ENCODE data around the gene FGF3.

The FGF3 gene

DNA sequence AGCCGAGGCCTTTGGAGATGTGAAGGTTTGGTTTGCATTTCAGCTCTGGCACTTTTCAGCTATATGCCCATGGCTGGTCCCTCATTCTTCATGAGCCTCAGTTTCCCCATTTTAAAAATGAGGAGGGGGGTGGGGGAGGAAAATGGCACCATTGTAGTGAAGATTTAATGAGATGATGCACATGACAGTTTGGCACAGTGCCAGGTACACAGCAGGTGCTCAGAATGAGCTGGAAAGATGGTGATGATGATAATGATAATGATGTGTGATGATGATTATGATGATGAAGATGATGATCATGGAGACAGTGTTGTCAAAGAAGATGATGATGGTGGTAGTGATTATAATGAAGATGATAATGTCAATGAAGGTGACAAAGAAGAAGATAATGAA is 24.3 kb upstream of the FGF3 start:
- no peak for DNase-seq

- no peak for DNase-seq
These were observed 23.7 kb upstream of the FGF3 start for GRCh38 chr11:69842746-69843528.

GRCh38 chr11:69841859-69842698 is 22.9 kb upstream of the FGF3 start:
- peak; percentile 6 to 38 (median 26) for DNase-seq

DNA sequence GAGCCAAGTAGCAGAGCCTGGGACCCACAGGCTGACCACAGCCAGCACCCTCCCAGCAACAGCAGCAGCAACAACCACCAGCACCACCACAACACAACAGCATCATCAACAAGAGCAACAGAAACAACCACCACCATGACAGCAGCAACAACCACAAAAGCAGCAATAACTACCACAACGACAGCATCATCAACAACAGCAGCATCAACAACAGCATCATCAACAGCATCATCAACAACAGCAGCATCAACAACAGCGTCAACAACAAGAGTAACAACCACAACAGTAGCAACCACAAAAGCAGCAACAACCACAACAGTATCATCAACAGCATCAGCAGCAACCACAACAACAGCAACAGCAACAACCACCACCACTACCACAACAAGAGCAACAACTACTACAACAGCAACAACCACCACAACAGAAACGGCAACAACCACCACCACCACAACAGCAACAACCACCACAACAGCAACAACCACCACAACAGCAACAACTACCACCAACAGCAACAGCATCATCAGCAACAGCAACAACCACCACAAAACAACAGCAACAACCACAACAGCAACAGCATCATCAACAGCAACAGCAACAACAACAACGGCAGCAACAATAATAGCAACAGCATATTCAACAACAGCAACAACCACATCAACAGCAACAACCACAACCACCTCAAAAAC is 22.1 kb upstream of the FGF3 start:
- DNase-seq = no peak

GRCh38 chr11:69840371-69841169 is 21.4 kb upstream of the FGF3 start:
- DNase-seq = no peak

- no peak for DNase-seq
These were observed 20.3 kb upstream of the FGF3 start for GRCh38 chr11:69839516-69839915.

GRCh38 chr11:69837791-69838190 is 18.6 kb upstream of the FGF3 start:
- no peak for DNase-seq

DNA sequence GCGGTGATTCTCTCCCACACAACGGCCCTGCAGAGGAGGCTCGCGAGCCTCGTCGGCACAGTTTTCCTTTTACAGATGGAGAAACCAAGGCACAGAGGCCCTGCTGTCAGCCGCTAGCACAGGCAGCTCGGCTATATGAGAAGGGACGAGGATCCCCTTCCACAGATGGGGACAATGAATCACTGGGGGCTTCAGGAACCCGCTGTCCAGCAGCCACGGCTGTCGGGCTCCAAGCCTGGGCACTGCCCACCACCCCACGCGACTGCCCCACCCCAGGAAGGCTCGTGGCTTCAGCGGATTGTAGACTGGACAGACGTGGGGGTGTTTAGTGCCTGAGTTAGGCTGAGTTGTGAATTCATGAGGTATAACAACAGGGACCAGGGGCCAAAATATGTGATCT is 17.2 kb upstream of the FGF3 start:
- DNase-seq = no peak

DNA sequence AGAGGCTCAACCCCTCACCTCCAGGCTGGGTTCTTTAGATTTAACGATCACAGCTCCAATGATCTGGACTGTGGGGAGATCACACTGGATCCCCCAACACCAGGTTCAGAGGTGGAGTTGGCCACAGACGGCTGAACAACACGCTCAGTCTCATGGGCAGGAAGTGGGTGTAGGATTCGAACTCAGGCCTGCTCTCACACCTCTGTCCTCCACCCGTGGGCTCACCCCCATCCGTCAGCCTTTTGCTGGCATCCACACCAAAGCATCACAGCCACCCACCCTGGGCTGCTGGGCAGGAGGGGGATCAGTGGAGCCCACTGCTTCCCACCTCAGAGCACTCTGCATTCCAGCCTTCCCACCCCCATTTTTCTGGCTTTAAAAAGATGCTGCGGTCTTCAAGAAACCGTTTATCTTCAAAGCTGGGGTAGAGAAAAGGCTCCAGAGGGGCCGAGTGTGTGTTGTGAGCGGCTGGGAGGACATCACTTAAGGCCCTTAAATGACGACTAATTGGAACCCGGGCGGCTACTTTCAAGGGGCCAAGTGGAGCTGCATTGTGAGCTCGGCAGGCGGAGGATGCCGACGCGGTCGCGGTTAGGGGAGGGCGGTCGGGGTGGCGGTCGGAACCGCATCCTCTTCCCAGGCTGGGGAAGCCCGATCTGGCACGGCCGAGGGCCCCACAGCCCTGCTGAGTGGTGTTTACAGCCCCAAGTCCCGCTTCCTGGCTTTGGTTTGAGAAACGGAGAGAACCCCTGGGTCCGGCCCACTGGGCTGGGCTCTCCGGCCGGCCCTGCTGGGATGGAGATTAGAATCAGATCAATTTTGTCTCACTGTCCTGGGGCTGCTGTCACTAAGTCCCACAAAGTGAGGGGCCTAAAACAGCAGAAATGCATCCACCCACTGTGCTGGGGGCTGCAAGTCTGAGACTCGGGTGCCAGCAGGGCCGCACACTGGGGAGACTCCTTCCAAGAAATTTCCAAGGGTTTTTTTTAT is 15.9 kb upstream of the FGF3 start:
- DNase-seq = no peak

GRCh38 chr11:69834251-69834650 is 15.0 kb upstream of the FGF3 start:
- no peak for DNase-seq

DNA sequence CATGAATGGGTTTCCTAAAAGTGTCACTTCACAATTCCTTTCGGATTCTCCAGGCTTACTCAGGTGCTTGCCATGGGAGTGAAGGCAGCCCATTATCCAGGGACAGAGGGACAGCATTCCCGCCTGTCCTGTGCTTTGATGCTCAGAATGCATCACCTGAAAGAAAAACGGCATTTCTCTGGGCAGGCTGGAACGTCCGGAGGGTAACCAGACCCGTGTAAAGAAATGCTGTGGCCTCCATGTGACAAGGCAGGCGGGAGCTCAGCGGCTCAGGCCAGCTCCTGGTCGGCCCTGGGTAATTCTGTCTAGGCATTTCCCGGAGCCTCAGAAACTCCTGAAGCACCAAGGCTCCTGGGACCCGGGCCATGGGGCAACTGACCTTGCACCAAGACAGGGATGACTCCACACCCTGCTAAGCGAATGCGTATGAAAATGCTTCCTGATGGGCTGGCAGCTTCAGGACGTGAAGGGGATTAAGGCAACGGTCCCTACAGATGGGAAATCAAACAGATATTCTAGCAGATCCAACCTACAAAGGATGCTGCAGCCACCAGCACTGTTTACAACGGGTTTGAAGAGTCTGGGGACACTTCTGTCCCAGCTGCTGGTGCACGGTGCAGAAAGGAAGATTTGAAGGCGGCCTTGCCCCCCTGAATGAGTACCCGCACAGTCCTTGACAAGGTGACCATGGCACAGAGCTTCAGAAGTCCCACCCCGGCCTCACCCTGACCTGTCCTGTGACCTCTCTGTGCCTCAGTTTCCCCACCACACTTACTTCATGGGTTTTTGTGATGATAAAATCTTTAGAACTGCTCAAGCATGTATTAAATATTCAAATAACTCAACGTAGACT is 13.6 kb upstream of the FGF3 start:
- DNase-seq = no peak

DNA sequence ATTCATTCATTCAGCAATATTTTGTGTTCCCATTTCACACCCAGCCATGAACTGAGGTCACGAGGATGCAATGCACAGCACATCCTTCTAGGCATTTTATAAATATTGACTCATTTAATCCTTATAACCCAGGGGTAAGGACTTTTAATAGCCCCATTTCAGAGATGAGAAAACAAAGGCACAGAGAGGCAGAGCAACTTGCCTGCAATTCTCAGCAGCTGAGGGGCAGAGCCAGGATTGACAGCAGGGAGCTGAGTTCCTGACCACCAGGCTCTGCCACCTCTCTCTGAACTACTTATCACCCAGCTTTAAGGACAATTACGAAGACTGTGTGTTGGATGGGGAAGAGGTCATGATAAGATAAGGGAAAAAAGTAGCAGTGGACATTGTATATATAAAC is 12.8 kb upstream of the FGF3 start:
- no peak for DNase-seq

- DNase-seq = no peak
These were observed 10.9 kb upstream of the FGF3 start for GRCh38 chr11:69830086-69830485.

DNA sequence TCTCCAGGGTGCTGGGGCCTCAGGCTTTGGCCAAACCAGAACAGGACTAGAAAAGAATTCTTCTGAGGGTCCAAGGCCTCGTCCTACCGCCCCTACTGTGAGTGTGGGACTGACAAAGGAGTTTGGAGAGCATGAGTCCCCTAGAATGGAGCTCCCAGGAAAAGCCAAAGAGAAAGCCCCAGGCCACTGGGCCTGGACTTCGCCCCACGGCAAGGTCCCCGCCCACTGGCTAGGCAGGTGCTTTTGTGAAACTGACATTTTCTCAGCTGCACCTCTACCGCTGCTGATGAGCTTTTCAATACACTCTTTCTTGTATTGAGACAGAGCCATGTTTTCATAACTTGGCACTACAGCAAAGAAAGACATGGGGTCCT is 9.7 kb upstream of the FGF3 start:
- DNase-seq = no peak

DNA sequence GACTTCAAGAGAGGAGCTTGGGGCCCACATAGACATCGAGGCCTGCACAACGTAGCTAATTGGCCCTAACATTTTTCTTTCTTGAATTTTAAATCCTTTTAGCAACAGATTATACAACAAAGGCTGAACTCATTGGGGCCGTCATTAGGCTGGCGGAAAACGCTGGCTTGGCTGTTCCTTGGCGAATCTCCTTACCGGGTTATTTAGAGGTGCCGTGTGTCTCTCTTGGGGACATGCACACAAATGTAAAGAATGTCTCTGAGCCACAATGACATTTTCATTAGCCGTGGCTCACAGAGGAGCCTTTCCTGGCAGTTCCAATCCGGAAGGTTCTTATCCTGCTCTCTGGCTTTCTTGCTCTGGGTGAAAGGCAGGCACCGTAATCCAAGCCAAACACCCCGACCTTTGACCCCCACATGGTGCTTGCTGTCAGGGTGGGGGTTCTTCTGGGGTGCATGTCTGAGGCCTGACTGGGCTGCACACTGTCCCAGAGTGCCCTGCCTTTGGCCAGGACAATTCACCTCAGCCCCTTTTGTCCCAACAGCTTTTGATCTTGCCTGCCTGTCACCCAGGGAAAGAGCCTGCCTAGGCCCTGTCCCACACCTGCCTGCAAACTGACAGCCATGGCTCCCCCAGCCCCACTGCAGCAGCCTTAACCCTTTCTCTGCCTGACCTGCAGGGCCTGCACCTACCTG is 9.2 kb upstream of the FGF3 start:
- DNase-seq = no peak

GRCh38 chr11:69826773-69827172 is 7.6 kb upstream of the FGF3 start:
- no peak for DNase-seq

DNA sequence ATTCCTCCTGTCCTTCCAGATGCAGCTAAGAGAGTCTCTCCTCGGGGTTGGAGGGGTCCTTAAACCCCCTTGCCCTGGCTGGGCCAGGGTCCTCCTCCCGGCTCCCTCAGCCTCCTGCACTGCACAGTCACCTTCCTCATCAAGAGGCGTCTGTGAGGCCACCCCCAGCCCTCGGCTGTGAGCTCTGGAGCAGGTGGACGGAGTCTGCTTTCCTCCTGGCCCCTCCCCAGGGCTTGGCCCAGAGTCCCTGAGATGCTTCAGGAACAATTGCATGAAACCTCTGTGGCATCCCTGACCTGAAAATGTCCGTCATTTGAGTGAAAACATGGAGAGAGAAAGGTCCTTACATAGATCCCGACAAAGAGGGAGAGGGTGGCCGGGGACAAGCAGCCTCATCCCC is 6.7 kb upstream of the FGF3 start:
- no peak for DNase-seq

DNA sequence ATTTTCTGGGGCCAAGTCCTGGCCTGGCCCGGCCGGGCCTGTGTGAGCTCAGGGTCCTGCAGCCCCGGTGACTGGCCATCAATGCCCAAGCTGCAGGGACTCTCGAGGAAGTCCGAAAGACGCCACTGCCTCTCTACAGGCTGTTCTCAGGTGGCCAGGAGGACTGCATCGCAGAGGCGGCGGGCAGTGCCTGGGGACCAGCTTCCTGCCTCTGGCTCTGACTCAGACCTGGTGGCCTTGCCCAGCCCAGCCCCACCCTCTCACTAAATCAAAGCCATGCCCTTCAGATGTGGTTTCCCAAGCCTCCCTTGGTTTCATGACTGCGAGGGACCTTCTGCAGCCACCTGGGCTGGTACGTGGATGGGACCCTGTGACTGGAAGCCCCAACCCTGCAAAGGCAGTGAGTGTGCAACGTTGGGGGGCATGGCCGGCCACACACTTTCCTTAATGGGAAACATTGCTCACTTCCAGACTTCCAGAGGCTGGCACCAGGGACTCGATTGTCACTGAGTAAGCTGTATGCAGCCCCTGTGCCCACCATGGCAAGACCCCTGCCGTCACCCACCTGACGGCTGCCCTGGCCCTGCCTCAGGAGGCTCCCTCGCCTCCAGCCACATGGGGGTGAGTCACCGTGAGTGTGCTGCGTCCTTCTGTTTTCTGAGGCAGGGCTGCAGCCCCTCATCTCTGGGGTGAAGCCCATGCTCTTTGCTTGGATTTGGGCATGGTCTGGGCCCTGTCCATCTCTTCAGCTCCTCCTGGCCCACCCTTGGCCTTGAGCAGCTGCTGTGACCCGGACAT is 6.0 kb upstream of the FGF3 start:
- no peak for DNase-seq

Data from suppressor macrophage (primary cell).